NCI-H526 treated with DMSO at 0.1 percent for 48 hours (cell line): ENCODE results near the gene C17orf67.
"Not testable (repeated sequence)": the region's sequence is repeated elsewhere in the genome, so short reads cannot be mapped to it uniquely, and the experiment has no call there.

ENCODE experiments used
- DNase-seq: peaks from one replicate; lab custom pipeline; 2025; lab: John Stamatoyannopoulos, UW

C17orf67 gene

GRCh38 chr17:56773124-56773523 is 60.6 kb downstream of the C17orf67 start:
- no peak for DNase-seq

DNA sequence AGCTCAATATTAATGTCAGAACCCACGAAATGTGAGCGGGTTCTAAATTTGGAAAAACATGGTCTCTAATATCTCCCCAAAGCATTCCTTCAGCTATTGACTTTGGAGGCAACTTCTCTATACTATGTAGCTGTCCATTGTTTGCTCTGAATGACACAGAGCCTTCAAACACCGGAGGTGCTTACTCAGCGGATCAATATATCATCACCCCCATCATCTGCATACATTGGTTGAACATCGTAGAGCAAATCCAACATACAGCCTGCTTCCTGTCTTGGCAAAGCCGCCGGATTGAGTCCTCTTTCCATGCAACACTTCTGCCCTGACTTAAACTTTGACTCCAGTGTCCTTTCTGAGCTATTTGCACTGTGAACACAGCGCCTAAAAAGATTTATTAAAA is 61.3 kb downstream of the C17orf67 start:
- no peak for DNase-seq

DNA sequence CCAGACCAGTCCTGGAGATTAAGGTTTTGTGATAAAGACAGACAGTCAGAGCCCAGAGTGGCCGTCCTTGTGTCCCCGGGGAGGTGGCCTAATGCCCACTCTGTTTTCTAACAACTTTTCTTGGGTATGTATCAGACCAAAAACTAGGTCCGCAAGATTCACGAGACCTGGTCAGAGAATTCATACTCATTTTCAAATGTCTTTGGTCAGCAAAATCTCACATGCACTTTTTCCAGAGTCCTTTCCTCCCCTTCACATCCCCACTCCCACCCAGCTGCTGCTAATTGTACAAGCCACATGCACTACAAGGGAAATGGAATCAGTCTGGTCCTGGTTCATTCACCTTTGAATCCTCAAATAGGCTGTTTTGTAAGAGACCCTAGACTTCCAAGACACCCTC is 61.7 kb downstream of the C17orf67 start:
- DNase-seq = no peak

DNA sequence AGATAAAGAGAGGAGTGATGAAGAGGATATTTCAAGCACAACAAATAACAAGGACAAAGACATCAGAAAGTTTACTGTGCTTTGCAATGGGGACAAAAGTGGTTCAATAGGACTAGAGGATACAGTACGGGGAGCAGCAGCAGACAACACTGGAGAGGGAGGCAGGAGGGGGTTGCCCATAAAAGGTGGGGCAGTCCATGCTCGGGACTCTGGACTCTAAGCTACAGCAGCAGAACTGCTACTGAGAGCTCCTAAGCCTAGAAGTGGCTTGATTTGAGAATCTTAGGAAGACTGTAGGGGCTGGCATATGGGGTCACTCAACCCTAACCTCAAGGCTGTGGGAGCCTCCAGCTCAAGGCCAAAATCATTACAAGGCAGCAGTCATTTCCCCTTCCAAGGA is 62.2 kb downstream of the C17orf67 start:
- DNase-seq = no peak

DNA sequence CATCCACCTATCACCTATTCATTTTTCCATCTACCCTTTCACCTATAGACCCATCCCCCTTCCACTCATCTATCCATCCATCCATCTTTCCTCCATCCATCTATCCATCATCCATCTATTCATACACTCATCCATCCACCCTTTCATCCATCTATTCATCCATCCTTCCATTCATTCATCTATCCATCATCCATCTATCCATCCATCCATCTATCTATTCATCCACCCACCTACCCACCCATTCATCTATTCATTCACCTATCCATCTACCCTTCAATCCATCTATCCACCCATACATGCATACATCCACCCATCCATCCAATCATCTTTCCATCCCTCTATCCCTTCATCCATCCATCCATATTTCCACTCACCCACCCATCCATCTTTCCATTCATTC is 63.3 kb downstream of the C17orf67 start:
- DNase-seq = no peak

DNA sequence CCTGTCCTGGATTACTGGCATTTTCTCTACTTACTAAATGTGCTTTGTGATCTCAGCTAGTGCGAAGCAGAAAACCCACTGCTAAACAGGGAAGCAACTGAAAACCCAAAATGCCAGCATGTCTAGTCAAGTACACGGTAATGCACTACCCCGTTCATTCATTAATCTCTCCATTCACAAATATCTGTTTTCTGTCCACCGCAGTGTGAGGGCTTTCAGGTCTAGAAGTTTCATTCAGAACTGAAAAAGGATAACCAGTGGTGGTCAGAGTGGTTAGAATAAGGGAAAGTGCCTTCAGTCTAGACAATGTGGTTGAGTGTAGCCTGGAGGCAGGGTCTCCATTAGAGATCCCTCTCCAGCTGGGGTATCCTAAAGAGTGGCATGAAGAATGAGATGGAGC is 68.3 kb downstream of the C17orf67 start:
- DNase-seq = no peak

DNA sequence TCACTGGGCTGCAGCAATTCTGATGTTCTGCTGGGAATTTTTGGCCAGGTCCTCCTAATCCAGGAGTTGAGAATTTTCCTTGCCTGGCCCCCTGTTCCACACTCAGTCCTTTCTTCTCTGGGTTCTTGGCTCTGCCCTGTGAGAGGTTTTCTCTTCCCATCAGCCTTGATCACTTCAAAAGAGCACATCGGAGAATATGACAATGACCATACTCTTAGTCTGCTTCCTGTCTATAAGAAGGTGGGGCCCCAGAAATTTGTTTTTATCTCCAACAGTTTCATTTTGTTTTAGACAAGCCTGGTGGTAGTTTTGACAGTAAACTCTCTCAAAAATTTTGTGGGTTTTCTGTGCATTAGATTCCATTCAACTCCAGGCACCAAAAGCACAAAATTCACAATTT is 70.7 kb downstream of the C17orf67 start:
- DNase-seq = no peak

DNA sequence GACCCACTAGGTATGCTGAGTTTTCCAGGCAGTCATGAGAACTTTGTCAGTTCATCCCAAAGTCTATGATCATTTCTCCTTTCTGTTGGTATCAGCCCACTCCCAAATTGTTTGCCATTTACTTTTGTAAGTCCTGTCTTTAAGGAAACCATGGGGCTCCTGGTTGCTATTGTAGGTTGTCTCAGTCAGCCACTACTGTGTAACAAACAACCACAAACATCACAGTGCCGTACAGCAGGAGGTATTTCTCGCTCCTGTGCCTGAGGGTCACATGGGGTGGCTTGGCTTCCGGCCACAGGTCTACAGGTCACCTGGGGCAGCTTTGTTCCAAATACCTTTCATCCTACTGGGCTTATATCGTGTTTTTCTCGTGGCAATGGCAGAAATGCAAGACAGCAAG is 71.6 kb downstream of the C17orf67 start:
- no peak for DNase-seq

DNA sequence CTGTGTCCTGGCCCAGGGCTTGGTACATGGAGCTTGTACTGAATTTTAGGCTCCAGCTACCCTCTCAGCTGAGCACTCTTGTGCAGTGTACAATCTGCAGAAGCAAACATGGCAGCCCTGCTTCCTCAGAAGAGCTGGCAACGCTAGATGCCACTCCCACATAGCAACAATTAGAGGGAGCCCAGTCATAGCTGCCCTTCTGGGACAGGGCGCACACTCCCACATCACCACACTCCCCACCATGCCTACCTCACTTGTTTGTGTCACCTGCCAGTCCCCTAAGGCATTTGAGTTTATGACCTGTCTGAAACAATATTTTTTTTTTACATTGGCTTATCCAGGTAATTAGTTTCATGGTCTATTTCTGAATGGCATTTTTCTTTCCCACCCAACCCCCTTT is 72.3 kb downstream of the C17orf67 start:
- DNase-seq = no peak

GRCh38 chr17:56757611-56758010 is 76.1 kb downstream of the C17orf67 start:
- DNase-seq = not testable (repeated sequence)

GRCh38 chr17:56756536-56756935 is 77.2 kb downstream of the C17orf67 start:
- no peak for DNase-seq

- DNase-seq = no peak
Observed at GRCh38 chr17:56755310-56755709, 78.4 kb downstream of the C17orf67 start.

- no peak for DNase-seq
Observed at GRCh38 chr17:56754523-56755208, 79.1 kb downstream of the C17orf67 start.

DNA sequence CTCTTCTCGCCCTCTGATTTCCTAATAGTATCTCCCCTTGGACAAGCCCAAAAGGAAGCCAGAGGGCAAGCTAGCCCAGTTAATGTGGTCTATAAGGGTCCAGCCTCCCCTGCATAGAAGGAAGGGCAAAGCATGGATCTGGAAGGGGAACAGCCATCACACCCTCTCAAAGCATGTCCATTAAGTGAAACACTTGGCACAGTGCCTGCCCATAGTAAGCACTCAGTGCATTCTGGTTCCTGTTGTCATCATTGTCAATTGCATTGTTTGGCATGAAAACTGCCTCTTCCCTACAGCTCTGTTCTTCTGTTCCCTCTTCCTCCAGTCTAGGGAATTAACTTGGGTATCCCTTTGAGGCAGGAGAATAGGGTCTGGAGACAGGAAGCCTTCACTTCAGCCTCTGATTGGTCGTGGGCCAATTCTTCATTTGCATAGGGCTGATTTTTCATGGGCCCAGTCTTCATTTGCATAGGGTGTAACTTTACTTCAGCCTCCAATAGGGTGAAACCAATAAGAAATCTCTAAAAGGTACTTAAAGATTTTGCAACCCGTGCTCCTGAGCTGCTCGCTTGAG is 81.4 kb downstream of the C17orf67 start:
- DNase-seq = no peak

DNA sequence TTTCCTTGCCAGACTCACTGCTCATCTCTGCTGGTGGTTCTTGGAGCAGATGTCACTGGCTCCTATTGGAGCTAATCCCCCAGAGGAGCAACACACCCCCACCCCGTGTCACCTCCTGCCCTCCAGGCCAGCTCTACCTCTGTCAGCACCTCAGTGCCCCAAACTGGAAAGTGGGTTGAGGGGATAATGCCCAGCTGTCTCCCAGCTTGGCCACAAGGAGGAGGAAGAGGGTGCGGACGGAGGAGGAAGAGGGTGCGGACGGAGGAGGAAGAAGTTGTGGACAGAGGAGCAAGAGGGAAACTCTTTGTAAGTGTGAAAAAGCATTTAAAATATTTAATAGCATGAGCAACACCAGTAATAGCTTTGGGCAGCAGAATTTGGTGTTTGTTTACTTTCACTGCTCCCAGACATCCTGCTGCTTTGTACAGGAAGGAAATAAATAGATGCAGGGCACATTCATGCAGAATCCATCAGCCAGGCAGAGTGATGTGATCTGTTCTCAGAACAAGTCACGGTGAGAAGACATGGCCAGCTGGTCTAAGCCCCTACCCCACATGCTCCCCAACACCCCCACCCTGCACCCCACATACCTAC is 82.5 kb downstream of the C17orf67 start:
- no peak for DNase-seq

DNA sequence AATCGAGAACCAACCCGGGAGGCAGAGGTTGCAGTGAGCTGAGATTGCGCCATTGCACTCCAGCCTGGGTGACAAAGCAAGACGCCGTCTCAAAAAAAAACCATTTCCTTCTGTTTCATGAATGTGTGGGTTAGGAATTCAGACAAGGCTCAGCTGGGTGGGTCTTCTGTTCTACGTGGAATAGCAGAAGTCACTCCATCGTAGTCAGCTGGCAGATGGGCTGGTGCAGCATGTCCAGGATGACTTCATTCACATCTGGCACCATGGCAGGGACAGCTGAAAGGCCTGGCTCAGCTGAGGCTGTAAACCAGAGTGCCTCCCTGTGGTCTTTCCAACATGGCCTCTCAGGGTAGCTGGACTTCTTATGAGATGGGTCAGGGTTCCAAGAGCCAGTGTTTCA is 89.0 kb downstream of the C17orf67 start:
- DNase-seq = no peak

DNA sequence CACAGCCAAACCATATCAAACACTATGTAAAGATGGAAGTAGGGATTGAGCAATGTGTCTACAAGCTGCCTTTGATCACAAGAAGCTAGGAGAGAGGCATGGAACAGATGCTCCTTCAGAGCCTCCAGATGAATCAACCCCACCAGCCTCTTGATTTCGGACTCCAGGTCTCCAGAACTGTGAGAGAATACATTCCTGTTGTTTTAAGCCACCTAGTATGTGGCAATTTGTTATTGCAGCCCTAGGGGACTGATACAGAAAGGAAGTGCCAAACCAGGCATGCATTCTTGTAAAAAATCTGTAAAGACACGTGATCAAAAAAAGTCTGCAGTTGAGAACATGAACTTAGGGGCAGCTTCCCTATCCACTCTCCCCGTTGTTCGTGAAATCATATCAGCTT is 91.1 kb downstream of the C17orf67 start:
- DNase-seq = no peak
